Right lobe of liver (tissue), 4 donors: Measurements from ENCODE around the gene EIF1AD.

Source experiments
- CTCF ChIP-seq, 4 donors: fragments of 200-600 bp in 3 of 4; fragments of 450-650 bp in 1 of 4; IDR thresholded peaks; one replicate each; pipeline versions ENCODE4 v1.5.1 to v1.8.0; 2016 to 2022; ENCODE audit warnings: antibody characterized with exemption in 4 of 4, mild to moderate bottlenecking in 2 of 4
- POLR2A ChIP-seq: fragments of 450-650 bp; IDR thresholded peaks from one replicate; pipeline ENCODE4 v1.6.1; 2017; ENCODE audit warnings: antibody characterized with exemption, mild to moderate bottlenecking
- donor health status: DM: no; HTN: no; CAD: no.
- donor health status: DM: no; HTN: no; CAD: no.
- donor health status: DM: no; HTN: yes; CAD: no.

- no peak for TF ChIP-seq POLR2A
- TF ChIP-seq CTCF (IDR thresholded peaks at IDR 0.05) = no peak
Measured at GRCh38 chr11:65976216-65977176, 25.5 kb downstream of the EIF1AD start.
